ENCODE results near the gene DCDC2C.
A peak's percentile ranks its signal among the peaks of the same experiment; 100 is the strongest.
"Not testable (repeated sequence)": the region's sequence is repeated elsewhere in the genome, so short reads cannot be mapped to it uniquely, and the experiment has no call there.

Gene DCDC2C

GRCh38 chr2:3801506-3801905 lies 98.1 kb downstream of the DCDC2C start:
- DNase-seq (ENCODE audit: low read depth): no peak
- TF ChIP-seq CTCF (conservative IDR thresholded peaks at IDR 0.05; ENCODE audit: low read length): no peak
- no peak overlapping the region for H3K4me3 ChIP-seq (ENCODE audit: low read length)

- TF ChIP-seq CTCF (conservative IDR thresholded peaks at IDR 0.05; ENCODE audit: low read length): 0 out of 2 replicates have a peak, but pooled peaks have one; percentile 11
- no peak for DNase-seq (ENCODE audit: low read depth)
- no peak overlapping the region for H3K4me3 ChIP-seq (ENCODE audit: low read length)
Measured at GRCh38 chr2:3805201-3805939, 102.0 kb downstream of the DCDC2C start.

GRCh38 chr2:3806168-3806567 lies 102.8 kb downstream of the DCDC2C start:
- TF ChIP-seq CTCF (conservative IDR thresholded peaks at IDR 0.05; ENCODE audit: low read length): no peak
- no peak overlapping the region for H3K4me3 ChIP-seq (ENCODE audit: low read length)
- DNase-seq (ENCODE audit: low read depth): no peak

- no peak overlapping the region for H3K4me3 ChIP-seq (ENCODE audit: low read length)
- TF ChIP-seq CTCF (conservative IDR thresholded peaks at IDR 0.05; ENCODE audit: low read length): no peak
- no peak for DNase-seq (ENCODE audit: low read depth)
Measured at GRCh38 chr2:3806730-3807129, 103.4 kb downstream of the DCDC2C start.

- no peak overlapping the region for H3K4me3 ChIP-seq (ENCODE audit: low read length)
- DNase-seq (ENCODE audit: low read depth): peak; percentile 25
- no peak for TF ChIP-seq CTCF (conservative IDR thresholded peaks at IDR 0.05; ENCODE audit: low read length)
Measured at GRCh38 chr2:3807853-3808252, 104.5 kb downstream of the DCDC2C start.

GRCh38 chr2:3814706-3815245 lies 111.4 kb downstream of the DCDC2C start:
- H3K4me3 ChIP-seq (ENCODE audit: low read length): no peak overlapping the region
- no peak for TF ChIP-seq CTCF (conservative IDR thresholded peaks at IDR 0.05; ENCODE audit: low read length)
- no peak for DNase-seq (ENCODE audit: low read depth)

- not testable (repeated sequence) for DNase-seq (ENCODE audit: low read depth); H3K4me3 ChIP-seq (ENCODE audit: low read length)
Measured at GRCh38 chr2:3817144-3817543, 113.8 kb downstream of the DCDC2C start.

Data from AG10803 (cell line).